Upper lobe of left lung (tissue), 6 donors: ENCODE data around the gene AAK1. TPM values are rescaled to one million over a fixed set of nuclear protein-coding genes. Genes with fewer than 3 reads are reported as not detected.

ENCODE experiments used
- ATAC-seq, 2 donors: fragments of 200-7000 bp; cut with Tn5 transposase; one replicate each; pipeline ENCODE4 v1.9.1; 2022; ENCODE audit warnings: mild to moderate bottlenecking in 2 of 2, moderate library complexity in 2 of 2; ENCODE audit not compliant: low FRiP score in 2 of 2
- DNase-seq, 2 donors: peaks; one replicate each; pipeline ENCODE4 v3.0.0-alpha.2; 2019 to 2020
- H3K27ac ChIP-seq, 4 donors: fragments of 200-600 bp; sonication (generic); one replicate each; pipeline ENCODE4 v1.5.1; 2016 to 2019
- H3K27me3 ChIP-seq, 4 donors: fragments of 200-600 bp; sonication (generic); one replicate each; pipeline ENCODE4 v1.5.1; 2017 to 2019
- H3K36me3 ChIP-seq, 4 donors: fragments of 200-600 bp; sonication (generic); one replicate each; pipeline ENCODE4 v1.5.1; 2016 to 2019
- H3K4me1 ChIP-seq, 4 donors: fragments of 200-600 bp; sonication (generic); one replicate each; pipeline ENCODE4 v1.5.1; 2018 to 2019
- H3K4me3 ChIP-seq, 4 donors: fragments of 200-600 bp; sonication (generic); one replicate each; pipeline ENCODE4 v1.5.1; 2017 to 2019; ENCODE audit warnings: mild to moderate bottlenecking in 2 of 4, moderate library complexity in 1 of 4
- H3K9me3 ChIP-seq, 4 donors: fragments of 200-600 bp; sonication (generic); one replicate each; pipeline ENCODE4 v1.5.1; 2018 to 2019
- CTCF ChIP-seq, 6 experiments: fragments of 450-650 bp in 4 of 6; fragments of 200-600 bp in 2 of 6; sonication (generic) in 2 of 6; IDR thresholded peaks; one replicate each; pipeline ENCODE4 v1.5.1; 2016 to 2019; ENCODE audit warnings: antibody characterized with exemption in 6 of 6
- EP300 ChIP-seq, 4 donors: sonication (generic); formaldehyde crosslinking; IDR thresholded peaks; one replicate each; pipeline ENCODE4 v1.5.1; 2017; ENCODE audit warnings: antibody characterized with exemption in 4 of 4, control low read depth in 2 of 4
- POLR2A ChIP-seq, 4 donors: fragments of 450-650 bp; IDR thresholded peaks; one replicate each; pipeline ENCODE4 v1.5.1; 2016 to 2017; ENCODE audit warnings: antibody characterized with exemption in 4 of 4, mild to moderate bottlenecking in 2 of 4
- POLR2AphosphoS5 ChIP-seq, 2 donors: sonication (generic); formaldehyde crosslinking; IDR thresholded peaks; one replicate each; pipeline ENCODE4 v1.5.1; 2017; ENCODE audit warnings: antibody characterized with exemption in 2 of 2
- WGBS, 2 donors: methylation state at CpG; one replicate each; pipeline ENCODE4 v1.1.5; 2017 to 2018; 5-methylcytosine and 5-hydroxymethylcytosine counted together
- total RNA-seq, 6 donors: library from RNA; depleted of rRNA in 4 of 6; stranded (reverse); fragments of >200 nt in 4 of 6; gene quantifications; one replicate each; pipeline versions ENCODE4 v1.1.0 to v1.2.1, GENCODE V29; 2016 to 2021
- donor health status: DM: no; HTN: no; CAD: no; lungs with moderate emphysema.
- donor health status: DM: no; HTN: yes; CAD: no; lungs with severe emphysema.

AAK1 gene
- total RNA-seq, 6 donors from 2014 or later = 45.1 to 105 (median 58.8) TPM

GRCh38 chr2:69436938-69437750, 206.4 kb downstream of the AAK1 start, which contains the start of gene NFU1:
Gene NFU1, minus strand, starts transcription at chr2:69437435. Its CDS starts 13 bp downstream, at chr2:69437422.
- TF ChIP-seq POLR2A (IDR thresholded peaks at IDR 0.05) (peak in 3 of 4 donors; percentile 75 to 91 (median 86)), EP300 (IDR thresholded peaks at IDR 0.05) (peak in 1 of 4 donors; percentile 43), POLR2AphosphoS5 (IDR thresholded peaks at IDR 0.05) (peak; percentile 68 to 74), CTCF (IDR thresholded peaks at IDR 0.05) (peak; percentile 62 to 94 (median 90))
- peak; percentile 96 for DNase-seq
- H3K9me3 ChIP-seq = no peaks in the 10 kb centered on the region

DNA sequence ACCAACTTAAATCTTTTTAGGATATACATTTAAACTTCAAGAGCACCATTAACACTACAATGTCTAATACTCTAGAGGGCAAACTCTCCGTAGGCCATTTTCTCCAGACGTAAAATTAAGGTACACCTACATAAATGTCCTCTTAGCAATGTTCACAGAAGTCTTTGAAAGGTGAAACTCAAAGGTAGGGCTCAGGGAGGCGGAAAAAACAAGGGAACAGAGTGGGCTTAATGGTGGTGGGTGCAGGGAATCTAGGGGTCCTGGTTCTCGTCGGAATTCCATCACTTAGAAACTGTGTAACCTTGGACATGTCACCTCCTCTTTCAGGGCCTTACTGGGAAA, 207.0 kb downstream of the AAK1 start:
- DNase-seq (no peak), ATAC-seq (peak in 1 of 2 donors; percentile 1)
- Histone ChIP-seq H3K27me3 (no peaks in the 10 kb centered on the region), H3K4me3 (peak overlapping the region; percentile 63 to 91 (median 86)), H3K4me1 (peaks cover 11 to 24% (median 20%) of the 10 kb centered on the region in 4 donors), H3K9me3 (no peaks in the 10 kb centered on the region), H3K36me3 (peaks cover 0 to 2% (median under 1%) of the 10 kb centered on the region in 4 donors), H3K27ac (peak overlapping the region; percentile 91 to 99 (median 96))
- TF ChIP-seq CTCF (IDR thresholded peaks at IDR 0.05) (no peak), EP300 (IDR thresholded peaks at IDR 0.05) (no peak), POLR2AphosphoS5 (IDR thresholded peaks at IDR 0.05) (no peak), POLR2A (IDR thresholded peaks at IDR 0.05) (no peak)
- WGBS, 2 donors = 5 to 6% methylated on average over 5 of the region's 5 CpGs

More at GRCh38 chr2:69436938-69437750, 206.4 kb downstream of the AAK1 start, which contains the start of gene NFU1:
- Histone ChIP-seq H3K4me1 (peaks cover 11 to 24% (median 20%) of the 10 kb centered on the region in 4 donors), H3K27ac (peak within 1 kb of the TSS; percentile 91 to 99 (median 96)), H3K36me3 (no peaks in the 10 kb centered on the region), H3K4me3 (peak within 1 kb of the TSS; percentile 63 to 91 (median 86)), H3K27me3 (no peaks in the 10 kb centered on the region)
- ATAC-seq = peak; percentile 99
- WGBS, 2 donors = 0 to 1% methylated on average over 17 to 24 of the region's 60 CpGs

- TF ChIP-seq EP300 (IDR thresholded peaks at IDR 0.05) (no peak), POLR2A (IDR thresholded peaks at IDR 0.05) (no peak), CTCF (IDR thresholded peaks at IDR 0.05) (no peak), POLR2AphosphoS5 (IDR thresholded peaks at IDR 0.05) (no peak)
- H3K27ac ChIP-seq = no peak overlapping the region
- no peaks in the 10 kb centered on the region for H3K9me3 ChIP-seq
- H3K4me1 ChIP-seq = peaks cover 11 to 24% (median 20%) of the 10 kb centered on the region in 4 donors
- WGBS, 2 donors = 82% methylated on average over 5 of the region's 5 CpGs
- no peak overlapping the region for H3K4me3 ChIP-seq
- no peaks in the 10 kb centered on the region for H3K27me3 ChIP-seq
- DNase-seq (no peak), ATAC-seq (no peak)
- H3K36me3 ChIP-seq = peaks cover under 1 to 20% (median 11%) of the 10 kb centered on the region in 4 donors
Measured at GRCh38 chr2:69434753-69435152, 208.8 kb downstream of the AAK1 start.

DNA sequence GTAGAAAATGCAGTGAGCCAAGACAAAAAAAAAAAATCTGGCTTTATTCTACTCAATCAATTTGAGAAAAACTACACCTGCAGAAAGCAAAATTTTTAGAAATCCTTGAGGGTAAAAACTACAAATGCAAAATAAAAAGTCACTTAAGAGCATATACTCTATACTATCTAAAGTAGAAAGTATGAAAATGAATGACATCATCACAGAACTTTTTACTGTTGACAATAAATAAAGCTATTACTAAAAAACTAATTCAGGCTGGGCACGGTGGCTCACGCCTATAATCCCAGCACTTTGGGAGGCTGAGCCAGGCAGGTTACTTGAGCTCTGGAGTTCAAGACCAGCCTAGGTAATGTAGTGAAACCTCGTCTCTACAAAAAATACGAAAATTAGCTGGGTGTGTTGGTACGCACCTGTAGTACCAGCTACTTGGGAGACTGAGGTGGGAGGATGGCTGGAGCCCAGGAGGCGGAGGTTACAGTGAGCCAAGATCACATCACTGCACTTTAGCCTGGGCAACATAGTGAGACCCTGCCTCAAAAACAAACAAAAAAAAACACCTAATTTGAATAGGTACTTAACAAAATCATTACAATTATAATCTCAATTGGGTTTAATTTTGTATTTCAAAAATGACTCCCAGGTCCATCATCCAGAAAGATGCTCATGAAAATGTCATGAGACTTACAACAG, 213.9 kb downstream of the AAK1 start:
- no peak overlapping the region for H3K27ac ChIP-seq
- peaks cover 2 to 61% (median 40%) of the 10 kb centered on the region in 4 donors for H3K36me3 ChIP-seq
- no peaks in the 10 kb centered on the region for H3K9me3 ChIP-seq
- ATAC-seq (no peak), DNase-seq (no peak)
- H3K4me3 ChIP-seq = no peak overlapping the region
- 92 to 96% methylated on average over 6 of the region's 6 CpGs for WGBS, 2 donors
- no peaks in the 10 kb centered on the region for H3K4me1 ChIP-seq
- no peaks in the 10 kb centered on the region for H3K27me3 ChIP-seq
- TF ChIP-seq POLR2A (IDR thresholded peaks at IDR 0.05) = no peak
- no peak for TF ChIP-seq CTCF (IDR thresholded peaks at IDR 0.05)
- TF ChIP-seq EP300 (IDR thresholded peaks at IDR 0.05) = no peak
- TF ChIP-seq POLR2AphosphoS5 (IDR thresholded peaks at IDR 0.05) = no peak
